Ureter (tissue), 1 donor: Measurements from ENCODE around the gene OR2A1. TPM values are rescaled to one million over a fixed set of nuclear protein-coding genes. Genes with fewer than 3 reads are reported as not detected.
"Not testable (repeated sequence)": the region's sequence is repeated elsewhere in the genome, so short reads cannot be mapped to it uniquely, and the experiment has no call there.

ENCODE experiments used
- DNase-seq: peaks from one replicate; pipeline ENCODE4 v3.0.0-alpha.2; 2020; ENCODE audit warnings: low spot score
- total RNA-seq: library from RNA; stranded (reverse); gene quantifications from one replicate; pipeline ENCODE4 v1.2.4, GENCODE V29; 2023
- donor health status: DM: yes; HTN: yes; CAD: no.

Gene OR2A1, protein sequence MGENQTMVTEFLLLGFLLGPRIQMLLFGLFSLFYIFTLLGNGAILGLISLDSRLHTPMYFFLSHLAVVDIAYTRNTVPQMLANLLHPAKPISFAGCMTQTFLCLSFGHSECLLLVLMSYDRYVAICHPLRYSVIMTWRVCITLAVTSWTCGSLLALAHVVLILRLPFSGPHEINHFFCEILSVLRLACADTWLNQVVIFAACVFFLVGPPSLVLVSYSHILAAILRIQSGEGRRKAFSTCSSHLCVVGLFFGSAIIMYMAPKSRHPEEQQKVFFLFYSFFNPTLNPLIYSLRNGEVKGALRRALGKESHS
- total RNA-seq, result not detected

DNA sequence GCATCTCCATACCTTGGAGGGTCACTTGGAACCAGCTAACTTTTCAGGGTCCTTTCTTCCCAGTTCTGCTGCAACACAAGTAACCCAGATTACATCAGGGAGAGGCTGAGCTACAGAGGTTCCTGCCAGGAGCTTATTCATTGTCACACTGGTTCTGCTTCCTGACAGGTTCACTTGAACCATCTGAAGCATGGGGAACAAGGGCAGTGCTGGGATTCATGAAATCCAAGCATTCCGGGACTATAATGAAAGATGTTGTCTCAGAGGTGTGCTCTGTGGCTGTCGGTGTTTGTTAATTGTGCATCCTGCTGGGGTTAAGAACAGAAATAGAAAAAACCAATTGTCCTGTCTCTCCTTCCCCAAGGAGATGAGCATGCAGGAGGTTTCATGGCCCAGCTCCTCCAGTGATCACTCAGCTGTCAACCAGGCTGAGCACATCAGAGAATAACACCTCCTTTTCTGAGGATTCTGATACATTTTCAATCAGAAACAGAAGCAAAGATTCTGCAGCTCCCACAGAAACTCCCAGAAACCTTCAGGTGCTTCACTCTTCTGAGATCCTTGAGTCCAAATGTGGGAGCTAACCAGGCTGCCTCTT, at the start of gene OR2A1:
OR2A1 (plus strand) TSS at position 548 of the 598 bp plus-strand sequence. CDS start 5,706 bp downstream, outside the sequence.
- not testable (repeated sequence) for DNase-seq

DNA sequence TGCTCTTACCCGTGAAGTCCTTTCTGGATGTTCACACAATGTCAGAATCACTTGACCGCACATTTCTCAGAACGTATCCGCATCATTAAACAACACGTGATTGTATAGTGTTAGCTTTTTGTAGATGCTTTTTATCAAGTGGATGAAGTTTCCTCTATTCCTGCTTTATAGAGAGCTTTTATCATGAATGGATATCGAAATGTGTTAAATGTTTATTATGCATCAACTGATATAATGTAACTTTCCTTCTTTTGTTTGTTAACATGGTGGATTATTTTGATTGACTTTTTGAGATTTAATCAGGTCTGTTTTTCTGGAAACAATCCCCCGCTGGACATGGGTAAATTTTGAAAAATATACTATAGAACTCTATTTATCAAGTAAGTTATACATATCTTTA, 47.5 kb upstream of the OR2A1 start, which contains the start of gene OR2A7:
OR2A7 (minus strand) TSS at position 101 of the 400 bp plus-strand sequence. CDS start 5,164 bp downstream, outside the sequence.
- DNase-seq, result not testable (repeated sequence)

DNA sequence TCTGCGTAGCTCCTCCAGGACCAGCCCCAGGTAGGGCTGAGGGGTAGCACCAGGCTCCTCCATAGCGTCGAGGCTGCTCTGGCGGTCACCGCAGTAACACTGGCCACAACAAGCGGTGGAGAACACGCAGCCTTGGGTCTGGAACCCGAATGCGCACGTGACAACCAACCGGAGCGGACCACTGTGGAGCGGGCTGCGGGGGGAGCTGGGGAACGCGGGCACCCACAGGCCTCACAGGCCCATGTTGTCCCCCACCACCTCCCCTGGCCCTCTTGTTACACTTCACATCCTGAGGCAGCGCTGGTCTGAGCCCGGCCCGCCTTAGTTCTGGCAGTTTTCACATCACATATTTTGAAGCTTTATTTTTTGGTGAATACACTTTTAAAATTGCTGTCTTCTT, 43.0 kb upstream of the OR2A1 start, which contains the start of gene CTAGE8:
CTAGE8 (minus strand) TSS at position 101 of the 400 bp plus-strand sequence; CDS start at position 63, 38 bp downstream.
- DNase-seq, result not testable (repeated sequence)

DNA sequence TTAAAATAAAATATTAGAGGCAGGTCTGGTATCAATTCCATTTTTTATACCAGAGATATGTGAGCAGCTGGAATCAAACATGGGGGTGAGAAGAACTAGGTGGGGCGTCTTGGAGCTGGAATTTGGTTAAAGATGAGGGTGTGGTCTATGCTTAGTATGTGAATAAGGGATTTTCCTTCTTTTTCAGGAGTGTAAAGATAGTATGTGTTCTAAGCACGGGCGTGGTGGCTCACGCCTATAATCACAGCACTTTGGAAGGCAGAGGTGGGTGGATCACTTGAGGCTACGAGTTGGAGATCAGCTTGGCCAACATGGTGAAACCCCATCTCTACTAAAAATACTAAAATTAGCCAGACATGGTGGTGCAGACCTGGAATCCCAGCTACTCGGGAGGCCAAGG, 36.9 kb upstream of the OR2A1 start:
- DNase-seq, result not testable (repeated sequence)

DNA sequence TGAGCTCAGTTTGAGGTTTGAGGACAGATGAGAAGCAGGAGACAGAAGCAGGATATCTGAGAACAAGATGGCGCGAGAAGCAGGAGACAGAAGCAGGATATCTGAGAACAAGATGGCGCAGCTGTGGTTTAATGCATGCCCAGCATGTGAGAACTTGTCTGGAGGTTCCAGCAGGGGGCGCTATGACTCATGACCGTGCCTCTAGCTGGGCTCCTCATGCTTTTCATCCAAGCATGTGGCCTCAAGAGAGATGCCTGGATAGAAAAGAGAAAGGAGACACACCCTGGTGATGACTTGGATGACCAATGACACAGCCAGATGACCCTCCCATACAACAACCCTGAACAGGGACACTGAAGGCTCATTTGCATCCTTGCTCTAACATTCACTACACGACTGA, 32.2 kb upstream of the OR2A1 start:
- DNase-seq, result not testable (repeated sequence)

DNA sequence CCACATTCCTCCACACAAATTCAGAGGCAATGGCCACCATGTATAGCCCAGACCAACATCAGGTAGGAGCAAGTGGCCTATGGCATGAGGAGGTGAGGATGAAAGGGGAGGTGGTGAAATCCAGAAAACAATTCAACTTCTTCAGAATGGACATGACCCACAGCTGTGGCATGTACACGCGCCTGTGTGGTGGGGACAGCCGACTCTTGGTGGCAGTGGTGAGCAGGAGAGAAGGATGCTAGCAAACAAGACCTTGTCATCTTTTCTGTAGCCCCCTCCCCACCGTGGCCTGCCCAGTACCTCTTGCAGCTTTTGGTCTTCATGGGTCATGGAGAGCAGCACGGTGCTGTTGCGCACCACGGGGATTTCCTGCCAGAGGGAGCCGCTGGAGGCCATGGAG, 30.2 kb upstream of the OR2A1 start:
- not testable (repeated sequence) for DNase-seq

DNA sequence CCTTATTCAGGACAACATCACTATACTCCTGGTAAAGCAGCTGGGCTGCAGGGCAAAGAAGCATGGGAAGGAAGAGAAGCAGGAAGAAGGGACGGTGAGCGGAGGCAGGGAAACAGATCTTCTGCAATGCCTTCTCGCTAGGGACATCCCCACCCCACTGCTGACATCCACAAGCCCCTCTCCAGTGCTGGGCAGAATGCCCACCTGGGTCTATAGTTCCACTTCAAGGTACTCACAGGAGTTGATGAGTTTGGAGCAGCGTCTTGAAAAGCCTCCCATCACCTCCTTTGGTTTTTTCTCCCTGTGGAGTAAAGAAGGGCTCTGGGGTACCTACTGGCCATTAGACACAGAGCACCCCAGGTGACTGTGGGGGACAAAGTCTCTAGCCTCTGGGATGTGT, 29.7 kb upstream of the OR2A1 start:
- DNase-seq, result not testable (repeated sequence)

DNA sequence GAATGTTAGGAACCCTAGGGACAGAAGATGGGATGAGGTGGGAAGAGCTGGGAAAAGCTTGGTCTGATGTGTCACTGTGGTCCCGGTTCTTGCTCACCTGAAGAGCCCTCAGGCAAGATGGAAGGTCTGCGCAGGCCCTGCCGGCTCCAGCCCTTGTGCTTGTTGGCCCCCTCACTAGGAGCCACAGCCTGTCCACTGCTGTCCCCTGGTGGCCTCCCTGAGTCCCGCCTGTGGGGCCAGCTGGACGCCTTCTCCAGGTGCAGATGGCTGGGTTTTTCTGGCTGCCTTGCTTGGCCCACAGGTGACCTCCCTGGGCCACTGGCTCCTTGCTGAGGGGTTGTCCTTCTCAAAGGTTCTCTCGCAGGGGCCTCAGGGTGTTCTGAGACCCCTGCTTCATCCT, 28.5 kb upstream of the OR2A1 start:
- DNase-seq, result not testable (repeated sequence)

DNA sequence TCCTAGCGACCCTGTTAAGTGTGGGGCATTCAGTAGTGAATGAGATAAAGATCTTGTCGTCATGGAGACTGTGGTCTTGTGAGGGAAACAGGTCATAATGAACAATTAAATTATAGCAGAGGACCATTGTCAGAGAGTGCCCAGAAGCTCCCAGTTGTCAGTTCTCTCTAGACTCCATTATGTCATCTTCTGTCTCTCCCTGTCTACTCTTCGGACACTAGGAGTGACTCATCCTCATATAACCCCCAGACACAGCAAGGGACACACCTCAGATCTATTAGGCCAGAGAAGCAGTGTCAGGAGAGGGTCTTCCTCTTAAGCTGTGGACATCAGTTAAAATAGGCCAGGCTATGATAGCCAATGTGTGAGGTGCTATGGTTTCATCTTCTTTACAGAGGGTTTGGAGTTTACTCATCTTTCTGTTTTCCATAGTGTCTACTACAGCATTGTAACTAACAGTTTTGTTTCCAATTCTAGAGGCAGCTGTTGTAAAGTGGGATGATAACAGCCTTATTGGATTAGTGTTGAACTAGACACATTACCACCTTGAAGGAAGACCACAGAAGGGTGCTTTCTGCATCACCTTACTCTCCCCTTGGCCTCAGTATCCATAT, 24.9 kb upstream of the OR2A1 start:
- not testable (repeated sequence) for DNase-seq

DNA sequence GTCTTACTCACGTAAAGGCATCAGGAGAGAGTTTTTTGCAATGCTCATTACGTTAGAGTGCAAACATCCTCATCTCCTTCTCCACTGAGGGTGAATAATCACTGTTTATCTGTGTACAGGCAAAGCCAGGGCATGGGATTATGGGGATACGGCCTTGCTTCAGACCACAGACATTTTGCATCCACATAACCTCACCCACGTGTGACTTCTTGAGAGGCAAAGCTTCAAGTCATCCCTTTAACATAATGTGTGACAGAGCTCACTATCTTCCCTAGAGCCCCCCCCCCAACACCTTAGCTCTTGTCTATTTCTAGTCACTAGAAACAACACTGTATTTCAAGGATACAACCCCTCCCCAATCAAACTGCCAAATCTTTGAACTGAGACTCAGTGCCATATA, 20.6 kb upstream of the OR2A1 start:
- DNase-seq, result not testable (repeated sequence)

DNA sequence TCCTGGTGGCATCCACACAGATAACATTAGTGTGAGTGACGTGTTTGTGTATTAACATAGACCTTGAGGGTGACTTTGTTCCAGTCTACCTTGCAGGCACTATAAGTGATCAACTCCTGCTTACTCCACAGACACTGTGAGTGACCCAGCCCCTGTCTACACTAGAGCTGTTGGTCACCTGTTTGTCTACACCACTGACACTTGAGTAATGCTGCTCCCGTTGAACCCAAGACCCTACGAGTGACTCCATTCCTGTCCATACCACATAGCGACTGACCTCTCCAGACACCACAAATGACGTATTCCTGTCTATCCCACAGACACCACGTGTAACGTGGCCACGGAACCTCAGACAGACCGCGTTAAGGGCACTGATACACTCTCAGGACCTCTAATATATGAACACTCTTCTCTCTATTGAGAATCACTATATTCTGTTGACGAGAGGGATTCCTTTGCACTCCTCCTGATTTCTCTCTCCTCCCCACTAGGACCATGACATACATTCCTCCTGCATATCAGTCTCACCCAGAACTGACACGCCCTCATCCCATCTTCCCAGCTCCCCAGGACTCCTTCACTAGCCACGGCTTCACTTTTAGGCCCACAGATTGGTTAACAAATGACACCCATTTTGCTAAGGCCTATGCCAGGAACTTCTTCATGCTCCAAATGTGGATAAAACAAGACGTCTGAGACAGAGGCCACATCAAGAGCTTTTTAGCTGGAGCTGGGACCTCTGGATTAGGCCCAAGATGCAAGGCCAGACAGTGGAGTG, 19.6 kb upstream of the OR2A1 start:
- DNase-seq, result not testable (repeated sequence)

DNA sequence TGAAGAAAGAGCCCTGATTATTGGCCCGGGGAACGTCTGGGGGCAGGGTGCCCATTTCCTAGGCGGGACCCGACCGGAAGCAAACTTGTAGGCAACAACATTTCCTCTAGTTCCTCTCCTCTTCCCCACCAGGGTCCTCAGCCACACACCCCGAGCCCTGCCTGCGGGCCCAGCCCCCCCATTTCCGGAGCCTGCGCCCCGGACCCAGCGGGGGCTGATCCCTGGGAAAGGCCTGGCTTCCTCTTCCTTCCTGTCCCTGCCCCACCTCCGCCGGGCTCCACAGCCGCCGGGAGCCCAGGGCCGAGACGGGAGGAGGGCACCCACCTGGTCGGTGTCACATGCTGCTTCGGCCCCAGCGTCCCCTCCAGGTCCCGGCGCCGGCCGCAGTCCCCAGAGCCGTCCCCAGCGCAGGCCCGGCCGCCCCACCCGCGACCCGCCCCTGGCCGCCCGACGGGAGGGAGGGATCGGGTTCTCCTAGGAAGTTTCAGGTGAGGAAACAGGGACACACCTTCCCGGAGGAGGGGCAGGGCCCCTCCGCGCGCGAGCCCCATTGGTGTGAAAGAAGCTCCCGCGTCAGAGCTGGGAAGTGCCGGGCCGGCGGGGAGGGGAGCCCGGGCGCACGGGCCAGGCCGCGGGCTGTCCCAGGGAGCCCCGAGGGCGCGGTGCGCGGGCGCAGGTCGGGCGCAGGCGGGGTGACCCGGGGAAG, 18.3 kb upstream of the OR2A1 start:
- not testable (repeated sequence) for DNase-seq

DNA sequence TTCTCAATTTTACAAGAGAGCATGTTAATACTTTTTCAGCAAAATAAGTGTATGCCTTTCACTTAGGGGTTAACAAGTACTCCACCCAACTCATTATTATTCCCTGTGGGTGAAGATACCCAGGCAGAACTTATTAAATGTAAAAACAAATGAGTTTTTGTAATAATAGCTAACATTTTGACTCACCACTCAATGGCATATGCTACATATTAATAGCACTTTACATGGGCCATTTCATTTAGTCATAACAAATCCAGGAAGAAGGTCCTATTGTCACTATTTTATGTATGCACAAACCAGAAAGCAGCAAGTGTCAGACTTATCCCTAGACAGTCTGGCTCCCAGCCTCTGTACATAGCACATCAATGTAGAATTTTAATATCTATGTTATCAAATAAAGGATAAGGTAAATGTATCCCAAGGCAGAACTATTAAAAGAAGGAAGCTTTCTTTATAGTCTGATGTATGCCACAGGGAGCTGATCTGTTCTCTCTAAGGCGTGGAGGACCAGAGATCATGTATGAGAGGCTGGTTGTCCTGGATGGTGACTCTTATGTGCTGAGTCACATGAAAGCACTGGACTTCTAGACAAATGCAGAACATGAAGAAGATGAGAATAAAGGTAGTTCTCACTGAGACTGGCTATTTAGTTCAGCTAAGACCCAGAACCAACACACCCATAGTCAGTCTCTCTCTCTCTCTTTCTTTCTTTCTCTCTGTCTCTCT, 9.5 kb upstream of the OR2A1 start:
- DNase-seq, result not testable (repeated sequence)

DNA sequence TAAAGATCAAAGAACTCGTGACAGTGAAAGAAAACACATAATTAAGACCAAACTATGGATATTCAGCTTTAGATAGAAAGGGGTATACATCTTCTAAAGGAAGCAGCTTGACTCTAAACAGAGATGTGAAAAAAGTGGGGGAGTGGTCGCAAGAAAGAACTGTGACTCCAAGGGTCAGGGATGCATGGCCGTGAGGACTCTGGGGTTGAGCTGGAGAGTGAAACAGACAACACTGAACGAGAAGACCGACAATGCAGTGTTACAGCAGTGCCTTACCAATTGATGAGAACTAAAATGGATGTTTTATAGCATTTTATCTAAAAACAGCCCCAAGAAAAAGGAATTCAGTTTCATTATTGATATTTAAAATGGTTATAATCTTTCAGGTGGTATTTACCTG, 8.6 kb upstream of the OR2A1 start:
- not testable (repeated sequence) for DNase-seq

DNA sequence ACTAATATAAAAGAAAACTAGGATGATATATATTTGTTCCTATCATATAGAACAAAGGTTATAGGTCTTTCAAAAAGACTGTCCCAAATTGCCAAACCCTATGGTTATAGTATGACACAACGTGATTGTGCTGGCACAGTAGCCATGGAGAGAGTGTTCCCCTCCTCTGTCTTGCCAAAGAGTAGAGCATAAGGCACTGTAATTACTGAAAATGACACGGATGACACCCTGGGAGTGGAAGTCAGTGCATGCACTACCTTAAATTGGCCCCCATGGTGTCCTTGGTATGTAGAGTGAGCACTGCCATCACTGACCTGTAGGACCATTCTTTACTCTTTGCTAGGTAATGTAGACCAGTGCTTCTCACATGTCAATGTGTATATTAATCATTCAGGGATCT, 7.1 kb upstream of the OR2A1 start:
- DNase-seq, result not testable (repeated sequence)

DNA sequence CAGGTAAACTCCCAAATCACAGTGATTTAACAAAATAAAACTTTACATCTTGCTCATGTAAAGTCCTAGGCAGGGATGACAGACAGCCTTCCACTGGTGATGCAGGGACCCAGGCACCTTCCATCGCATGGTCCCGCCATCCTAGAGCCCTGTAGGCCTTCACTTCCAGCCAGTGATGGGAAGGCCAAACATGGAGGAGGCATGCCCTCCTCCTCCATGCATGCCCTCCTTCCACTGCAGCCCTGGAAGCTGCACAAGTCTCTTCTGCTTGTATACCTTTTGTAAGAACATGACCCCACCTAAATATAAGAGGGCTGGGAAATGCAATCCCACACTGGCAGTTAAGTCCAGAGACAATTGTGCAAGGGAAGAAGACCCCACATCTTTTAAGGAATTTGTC, 2.5 kb upstream of the OR2A1 start:
- not testable (repeated sequence) for DNase-seq

DNA sequence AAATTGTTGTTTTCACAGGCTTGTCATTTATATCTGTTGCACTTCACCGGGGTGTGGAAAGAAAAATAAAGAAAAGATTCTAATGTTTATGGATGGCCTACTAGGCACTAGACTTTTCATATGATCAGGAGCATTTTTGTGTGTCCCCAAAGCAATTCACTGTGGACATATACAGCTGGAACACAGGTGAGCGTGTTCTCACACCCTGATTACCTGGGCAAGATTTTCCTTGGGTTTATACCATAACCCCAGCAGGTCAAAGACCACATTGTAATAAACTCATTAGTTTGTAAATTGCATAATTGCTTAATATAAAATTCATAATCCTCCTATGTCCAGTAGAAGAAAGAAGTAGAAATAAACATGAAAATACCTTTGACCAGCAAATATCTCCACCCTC, 1.0 kb upstream of the OR2A1 start:
- DNase-seq, result not testable (repeated sequence)

DNA sequence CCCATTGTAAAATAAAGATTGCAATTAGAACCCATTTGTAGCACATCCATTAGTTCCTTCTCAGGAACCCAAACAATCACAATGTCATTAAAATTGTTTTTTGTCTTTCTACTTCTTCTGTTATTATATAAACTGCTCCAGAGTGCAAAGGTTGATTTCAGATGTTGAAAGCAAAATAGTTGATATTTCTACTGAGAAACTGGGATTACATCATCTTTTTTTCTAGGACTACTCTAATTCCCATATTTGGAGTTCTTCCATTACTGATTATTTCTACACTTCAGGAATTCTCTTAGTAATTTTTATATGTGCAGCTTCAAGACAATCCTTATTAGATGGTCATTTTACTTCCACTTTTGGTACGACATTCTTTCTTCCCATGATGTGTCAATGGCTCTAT, 5.3 kb downstream of the OR2A1 start:
- DNase-seq, result not testable (repeated sequence)

DNA sequence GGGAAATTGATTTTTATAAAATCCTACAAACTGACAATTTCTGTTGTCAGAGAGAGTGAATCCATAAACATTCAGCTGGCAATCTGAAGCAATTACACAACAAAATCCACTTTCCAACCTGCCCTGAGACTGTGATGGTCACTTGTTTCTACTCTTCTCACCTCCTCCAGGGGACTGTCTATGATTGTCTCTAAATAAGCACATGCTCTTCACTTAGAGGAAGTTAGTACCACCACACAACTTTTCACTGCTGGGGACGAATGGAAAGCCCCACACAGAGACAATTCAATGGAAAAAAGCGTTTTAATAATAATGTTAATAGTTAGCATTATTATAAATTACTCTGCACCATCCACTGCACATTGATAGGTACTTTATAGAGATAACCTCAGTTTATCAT, 7.3 kb downstream of the OR2A1 start:
- not testable (repeated sequence) for DNase-seq

DNA sequence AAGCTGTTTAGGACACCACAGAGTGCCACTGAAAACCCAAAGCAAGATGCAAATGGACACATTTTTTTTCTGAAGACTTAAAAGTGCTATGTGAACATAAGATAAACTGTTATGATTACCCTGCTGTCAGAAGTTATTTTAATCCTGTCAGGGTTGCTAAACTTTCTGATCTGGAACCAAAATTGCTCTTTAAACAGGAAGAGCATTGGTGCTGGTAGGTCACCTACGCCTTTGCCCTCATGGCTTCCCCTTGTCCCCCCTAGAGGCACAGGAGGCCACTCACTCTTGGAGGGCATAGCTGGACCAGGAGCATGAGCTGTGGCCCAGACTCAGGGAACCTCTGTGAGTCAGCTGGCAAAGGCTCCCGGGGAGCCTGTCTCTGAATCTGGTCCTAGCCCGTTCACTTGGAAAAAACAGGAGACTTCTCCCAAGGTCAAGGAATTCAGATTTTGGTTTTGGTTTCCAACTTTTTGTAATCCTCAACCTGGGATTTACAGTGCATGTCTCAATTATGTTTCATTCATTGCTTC, 9.5 kb downstream of the OR2A1 start:
- not testable (repeated sequence) for DNase-seq
